HuH-7.5 (cell line): Measurements from ENCODE around the gene STEAP1B.

Source experiments
- DNase-seq: peaks from one replicate; pipeline ENCODE4 v3.0.0; 2011; ENCODE audit warnings: low spot score

STEAP1B gene

GRCh38 chr7:22430457-22430856 lies 69.5 kb downstream of the STEAP1B start:
- DNase-seq: no peak

GRCh38 chr7:22429386-22429785 lies 70.6 kb downstream of the STEAP1B start:
- no peak for DNase-seq

- DNase-seq: no peak
These were observed 72.1 kb downstream of the STEAP1B start for GRCh38 chr7:22427855-22428254.

GRCh38 chr7:22427104-22427503 lies 72.9 kb downstream of the STEAP1B start:
- no peak for DNase-seq

- DNase-seq: no peak
These were observed 73.4 kb downstream of the STEAP1B start for GRCh38 chr7:22426463-22427094.

GRCh38 chr7:22425361-22425760 lies 74.6 kb downstream of the STEAP1B start:
- DNase-seq: no peak

- no peak for DNase-seq
These were observed 77.0 kb downstream of the STEAP1B start for GRCh38 chr7:22422831-22423615.

GRCh38 chr7:22420973-22421635 lies 78.9 kb downstream of the STEAP1B start:
- DNase-seq: no peak

- no peak for DNase-seq
These were observed 80.0 kb downstream of the STEAP1B start for GRCh38 chr7:22420008-22420407.

- no peak for DNase-seq
These were observed 80.5 kb downstream of the STEAP1B start for GRCh38 chr7:22419488-22419887.

GRCh38 chr7:22418251-22419046 lies 81.5 kb downstream of the STEAP1B start:
- no peak for DNase-seq

GRCh38 chr7:22417841-22418240 lies 82.1 kb downstream of the STEAP1B start:
- DNase-seq: no peak

- no peak for DNase-seq
These were observed 82.6 kb downstream of the STEAP1B start for GRCh38 chr7:22417349-22417748.

- no peak for DNase-seq
These were observed 85.6 kb downstream of the STEAP1B start for GRCh38 chr7:22414424-22414823.

- no peak for DNase-seq
These were observed 86.8 kb downstream of the STEAP1B start for GRCh38 chr7:22413211-22413610.

- DNase-seq: no peak
These were observed 87.9 kb downstream of the STEAP1B start for GRCh38 chr7:22411977-22412693.

GRCh38 chr7:22406715-22407114 lies 93.3 kb downstream of the STEAP1B start:
- no peak for DNase-seq

- DNase-seq: no peak
These were observed 95.5 kb downstream of the STEAP1B start for GRCh38 chr7:22404421-22405023.

- no peak for DNase-seq
These were observed 96.6 kb downstream of the STEAP1B start for GRCh38 chr7:22403344-22403743.

GRCh38 chr7:22402250-22402649 lies 97.7 kb downstream of the STEAP1B start:
- DNase-seq: no peak

GRCh38 chr7:22400936-22401553 lies 98.9 kb downstream of the STEAP1B start:
- no peak for DNase-seq
